ENCODE results near the gene TAGAP. TPM values are rescaled to one million over a fixed set of nuclear protein-coding genes. Genes with fewer than 3 reads are reported as not detected.
A peak's percentile ranks its signal among the peaks of the same experiment; 100 is the strongest.

The TAGAP gene
- total and polyA plus RNA-seq, 9 of the 15 experiments (the other 6 are each of a cell fraction or from before 2014, with no cell fraction given), result 0.07 TPM; not detected in 8

DNA sequence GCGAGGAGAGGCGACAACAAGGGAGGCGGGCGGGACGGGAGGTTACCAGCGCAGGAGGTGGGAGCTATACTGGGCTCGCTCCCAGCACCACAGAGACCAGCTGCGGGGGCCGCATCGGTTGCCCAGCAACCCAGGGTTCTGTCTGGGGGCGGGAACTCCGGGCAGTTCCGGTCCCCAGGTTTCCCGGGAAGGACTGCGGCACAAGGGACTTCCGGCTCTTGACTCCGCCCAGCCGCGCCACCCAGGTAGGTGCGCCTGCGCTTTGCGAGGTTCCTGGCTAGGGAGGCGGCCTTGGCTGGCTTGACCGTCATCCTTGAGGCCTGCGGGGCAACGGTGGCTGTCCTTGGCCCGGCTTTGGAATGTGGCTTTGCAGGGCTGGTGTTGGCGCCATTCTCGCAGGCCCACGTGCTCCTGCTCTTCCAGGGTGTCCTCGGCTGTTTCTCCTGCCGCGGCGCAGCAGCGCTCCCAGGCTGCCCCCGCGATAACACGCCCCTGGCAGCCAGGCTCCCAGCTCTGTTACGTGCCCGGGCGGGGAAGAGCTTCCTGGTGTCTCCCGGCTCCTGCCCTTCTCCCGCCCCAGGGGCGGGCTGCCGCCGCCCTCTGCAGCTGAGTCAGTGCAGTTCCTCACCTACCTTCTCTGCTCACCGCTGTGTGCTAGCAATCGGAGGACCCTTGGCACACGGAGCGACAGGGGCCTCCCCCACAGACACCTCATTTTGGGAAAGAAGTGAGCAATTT, 45.0 kb downstream of the TAGAP start, which contains the start of gene RSPH3 (continued):
- TF ChIP-seq PCBP1 (IDR thresholded peaks at IDR 0.05; ENCODE audit: low read depth, low read length, poor library complexity, severe bottlenecking) (peak; percentile 37), GATA2 (CRISPR knock-in tag; IDR thresholded peaks at IDR 0.05) (no peak), ILF3 (IDR thresholded peaks at IDR 0.05; ENCODE audit: borderline replicate concordance) (no peak), CBX3 (IDR thresholded peaks at IDR 0.05; ENCODE audit: borderline replicate concordance in 1 of 2, low read length in 2 of 2) (peak in 1 of 2 experiments; percentile 72; a peak in 1 of 3 replicates), POU5F1 (IDR thresholded peaks at IDR 0.05; ENCODE audit: borderline replicate concordance, low read depth, low read length, partially characterized antibody) (no peak), STAT6 (CRISPR knock-in tag; IDR thresholded peaks at IDR 0.05) (no peak), RNF2 (IDR thresholded peaks at IDR 0.05) (peak; percentile 84), STAT5B (CRISPR knock-in tag; IDR thresholded peaks at IDR 0.05) (no peak), SMARCE1 (IDR thresholded peaks at IDR 0.05) (peak; percentile 61), ZNF584 (CRISPR knock-in tag; IDR thresholded peaks at IDR 0.05; ENCODE audit: low read depth) (no peak), HDAC6 (IDR thresholded peaks at IDR 0.05; ENCODE audit: low read depth, low read length) (no peak), CTCF (IDR thresholded peaks at IDR 0.05 in 2 of 3, conservative IDR thresholded peaks at IDR 0.05 in 1 of 3; ENCODE audit: insufficient read depth in 2 of 3, low read depth in 1 of 3, low read length in 3 of 3) (peak; percentile 37 to 51 (median 50); a peak in 3 of 6 replicates), POLR3A (IDR thresholded peaks at IDR 0.05; ENCODE audit: borderline replicate concordance, extremely low read depth, insufficient read depth, insufficient read length) (no peak), E2F8 (IDR thresholded peaks at IDR 0.05; ENCODE audit: low read depth, partially characterized antibody) (peak; percentile 99), SETDB1 (IDR thresholded peaks at IDR 0.05; ENCODE audit: low read length) (no peak), HDAC3 (IDR thresholded peaks at IDR 0.05; ENCODE audit: borderline replicate concordance, partially characterized antibody) (no peak), SNAPC5 (CRISPR knock-in tag; IDR thresholded peaks at IDR 0.05) (no peak)
- TF ChIP-seq, protein P1, sequence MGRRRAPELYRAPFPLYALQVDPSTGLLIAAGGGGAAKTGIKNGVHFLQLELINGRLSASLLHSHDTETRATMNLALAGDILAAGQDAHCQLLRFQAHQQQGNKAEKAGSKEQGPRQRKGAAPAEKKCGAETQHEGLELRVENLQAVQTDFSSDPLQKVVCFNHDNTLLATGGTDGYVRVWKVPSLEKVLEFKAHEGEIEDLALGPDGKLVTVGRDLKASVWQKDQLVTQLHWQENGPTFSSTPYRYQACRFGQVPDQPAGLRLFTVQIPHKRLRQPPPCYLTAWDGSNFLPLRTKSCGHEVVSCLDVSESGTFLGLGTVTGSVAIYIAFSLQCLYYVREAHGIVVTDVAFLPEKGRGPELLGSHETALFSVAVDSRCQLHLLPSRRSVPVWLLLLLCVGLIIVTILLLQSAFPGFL (CRISPR knock-in tag; IDR thresholded peaks at IDR 0.05), result 0 out of 2 replicates have a peak, but pooled peaks have one; percentile 49
